Measurements from ENCODE around the gene RYR2.

RYR2 gene

DNA sequence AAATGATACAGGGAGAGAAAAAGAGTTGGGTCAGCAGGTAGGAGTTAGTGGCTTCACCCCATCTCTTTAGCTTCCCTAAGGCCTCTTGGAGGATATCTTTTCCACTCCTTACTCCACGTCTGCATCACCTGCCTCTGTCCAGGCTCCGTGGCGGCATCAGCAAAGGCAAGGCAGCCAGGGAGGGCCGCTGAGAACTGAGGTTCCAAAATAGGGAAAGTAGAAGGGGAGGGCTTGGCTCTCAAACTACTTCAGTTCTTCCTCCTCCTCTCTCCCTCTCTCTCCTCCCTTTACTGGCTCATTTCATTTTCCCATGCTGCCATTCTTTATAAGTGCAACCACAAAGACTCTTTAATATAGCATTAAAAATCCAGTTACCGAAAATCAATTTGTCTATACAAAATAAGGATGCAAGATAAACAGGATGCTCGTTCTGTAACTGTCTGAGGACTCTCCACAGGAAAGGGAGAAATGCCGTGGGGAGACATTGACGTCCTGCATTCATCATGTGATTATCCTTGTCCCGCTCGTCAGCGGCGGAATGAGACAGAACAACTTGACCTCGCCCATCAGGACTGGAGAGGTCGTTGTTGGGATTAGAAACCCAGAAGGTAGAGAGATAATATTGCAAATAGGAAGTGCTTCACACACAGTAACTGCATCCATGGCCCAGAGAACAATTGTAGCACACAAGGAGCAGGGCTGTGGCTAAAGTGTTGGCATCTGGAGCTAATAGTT lies 34.7 kb upstream of the RYR2 start:
- Histone ChIP-seq H2AFZ (no peak overlapping the region), H3K4me1 (no peaks in the 10 kb centered on the region), H3K4me3 (ENCODE audit: low read depth, low read length) (no peak overlapping the region), H3K27ac (no peak overlapping the region), H3K36me3 (ENCODE audit: control insufficient read depth, insufficient read depth, low read length) (no peaks in the 10 kb centered on the region), H3K4me2 (ENCODE audit: low read length) (no peak overlapping the region), H3K9ac (no peak overlapping the region), H3K27me3 (ENCODE audit: control insufficient read depth, insufficient read depth, low read length) (no peaks in the 10 kb centered on the region), H3K9me3 (ENCODE audit: control insufficient read depth, low read length) (no peaks in the 10 kb centered on the region), H3K79me2 (no peaks in the 10 kb centered on the region)
- TF ChIP-seq CTCF (IDR thresholded peaks at IDR 0.05), result no peak

DNA sequence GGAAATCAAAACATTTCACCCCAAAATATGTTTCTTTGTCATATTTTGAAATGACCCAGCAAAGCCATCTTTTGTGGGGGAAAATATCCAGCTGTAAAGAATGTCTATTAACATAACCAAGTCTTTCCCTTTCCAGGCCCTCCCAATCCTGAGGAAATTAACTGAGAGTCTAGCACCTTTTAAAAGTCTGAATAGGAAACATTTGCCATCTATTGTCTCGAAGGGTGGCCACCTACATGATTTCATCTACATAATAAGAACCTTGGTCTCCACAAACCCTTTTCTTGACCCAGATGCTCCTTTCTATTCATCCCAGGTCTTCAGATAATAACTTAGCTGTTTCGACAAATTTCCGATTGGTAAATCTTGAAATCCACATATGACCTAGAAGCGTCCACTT lies 32.4 kb upstream of the RYR2 start:
- no peak overlapping the region for H3K4me2 ChIP-seq (ENCODE audit: low read length)
- no peaks in the 10 kb centered on the region for H3K9me3 ChIP-seq (ENCODE audit: control insufficient read depth, low read length)
- H3K36me3 ChIP-seq (ENCODE audit: control insufficient read depth, insufficient read depth, low read length), result no peaks in the 10 kb centered on the region
- no peak overlapping the region for H3K4me3 ChIP-seq (ENCODE audit: low read depth, low read length)
- no peaks in the 10 kb centered on the region for H3K27me3 ChIP-seq (ENCODE audit: control insufficient read depth, insufficient read depth, low read length)
- H3K79me2 ChIP-seq, result no peaks in the 10 kb centered on the region
- TF ChIP-seq CTCF (IDR thresholded peaks at IDR 0.05), result no peak
- H3K4me1 ChIP-seq, result no peaks in the 10 kb centered on the region
- no peak overlapping the region for H2AFZ ChIP-seq
- no peak overlapping the region for H3K27ac ChIP-seq
- H3K9ac ChIP-seq, result no peak overlapping the region

DNA sequence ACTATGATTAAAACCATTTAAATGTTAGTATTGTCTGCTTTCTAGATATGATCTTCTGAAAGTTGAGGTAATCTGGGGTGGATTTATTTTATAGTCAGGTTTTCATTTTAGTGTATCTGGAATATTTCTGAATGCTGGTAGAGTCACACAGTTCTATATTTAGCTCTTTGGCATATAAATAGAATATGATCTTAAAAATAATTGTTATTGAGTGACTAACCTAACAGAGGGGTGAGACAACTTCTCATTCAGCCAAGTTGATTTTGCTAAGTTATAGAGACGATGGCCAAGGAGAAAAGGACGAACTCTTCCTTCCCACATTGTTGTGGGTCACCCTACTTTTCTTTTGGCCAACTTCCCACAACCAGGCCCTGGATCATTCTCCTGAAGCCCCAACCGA lies 30.6 kb upstream of the RYR2 start:
- Histone ChIP-seq H3K4me3 (ENCODE audit: low read depth, low read length) (no peak overlapping the region), H3K36me3 (ENCODE audit: control insufficient read depth, insufficient read depth, low read length) (no peaks in the 10 kb centered on the region), H3K27ac (no peak overlapping the region), H2AFZ (no peak overlapping the region), H3K9ac (no peak overlapping the region), H3K9me3 (ENCODE audit: control insufficient read depth, low read length) (no peaks in the 10 kb centered on the region), H3K27me3 (ENCODE audit: control insufficient read depth, insufficient read depth, low read length) (no peaks in the 10 kb centered on the region), H3K4me2 (ENCODE audit: low read length) (no peak overlapping the region), H3K4me1 (no peaks in the 10 kb centered on the region), H3K79me2 (no peaks in the 10 kb centered on the region)
- no peak for TF ChIP-seq CTCF (IDR thresholded peaks at IDR 0.05)

GRCh38 chr1:237012361-237012760 lies 29.6 kb upstream of the RYR2 start:
- Histone ChIP-seq H3K9ac (no peak overlapping the region), H3K4me3 (ENCODE audit: low read depth, low read length) (no peak overlapping the region)
- TF ChIP-seq CTCF (IDR thresholded peaks at IDR 0.05), result no peak

DNA sequence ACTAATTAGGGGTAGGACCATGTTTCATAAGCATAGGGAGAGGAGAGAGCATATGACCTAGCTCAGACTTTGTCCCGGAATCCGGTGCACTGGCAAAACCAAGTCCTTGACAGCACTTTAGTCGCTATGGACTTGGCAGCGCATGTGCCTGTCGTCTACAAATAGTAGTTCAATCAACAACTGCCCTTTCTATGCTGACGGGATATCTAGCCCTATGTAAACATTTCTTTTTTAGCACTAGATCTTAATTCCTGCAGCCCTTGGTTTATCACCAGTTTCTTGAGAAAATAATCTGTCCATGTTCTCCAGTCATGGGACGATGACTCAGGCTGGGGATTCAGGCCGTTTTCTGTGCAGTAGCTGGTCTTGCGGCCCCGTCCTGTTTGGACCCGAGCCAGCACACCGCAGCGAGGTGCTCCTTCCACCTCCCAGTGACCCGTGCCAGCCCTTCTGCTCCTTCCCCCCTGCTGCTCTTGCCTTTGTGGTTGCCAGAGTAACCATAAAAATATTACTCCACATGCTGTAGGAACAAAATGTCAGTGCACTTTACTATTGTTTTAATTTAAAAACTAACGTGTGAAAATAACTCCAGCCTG lies 29.1 kb upstream of the RYR2 start:
- Histone ChIP-seq H2AFZ (no peak overlapping the region), H3K9me3 (ENCODE audit: control insufficient read depth, low read length) (no peaks in the 10 kb centered on the region), H3K79me2 (no peaks in the 10 kb centered on the region), H3K4me2 (ENCODE audit: low read length) (no peak overlapping the region), H3K4me1 (no peaks in the 10 kb centered on the region), H3K9ac (no peak overlapping the region), H3K27ac (no peak overlapping the region), H3K36me3 (ENCODE audit: control insufficient read depth, insufficient read depth, low read length) (no peaks in the 10 kb centered on the region), H3K4me3 (ENCODE audit: low read depth, low read length) (no peak overlapping the region), H3K27me3 (ENCODE audit: control insufficient read depth, insufficient read depth, low read length) (no peaks in the 10 kb centered on the region)
- TF ChIP-seq CTCF (IDR thresholded peaks at IDR 0.05), result no peak

More at GRCh38 chr1:237012361-237012760, 29.6 kb upstream of the RYR2 start:
- no peak overlapping the region for H3K4me2 ChIP-seq (ENCODE audit: low read length)
- H3K27me3 ChIP-seq (ENCODE audit: control insufficient read depth, insufficient read depth, low read length), result no peaks in the 10 kb centered on the region
- H3K27ac ChIP-seq, result no peak overlapping the region
- no peaks in the 10 kb centered on the region for H3K4me1 ChIP-seq
- H3K79me2 ChIP-seq, result no peaks in the 10 kb centered on the region
- no peak overlapping the region for H2AFZ ChIP-seq
- no peaks in the 10 kb centered on the region for H3K9me3 ChIP-seq (ENCODE audit: control insufficient read depth, low read length)
- no peaks in the 10 kb centered on the region for H3K36me3 ChIP-seq (ENCODE audit: control insufficient read depth, insufficient read depth, low read length)
